Neuronal stem cell (in vitro differentiated cells): ENCODE data around the gene PEX14.

Experiments used
- DNase-seq: peaks from one replicate; pipeline ENCODE4 v3.0.0-alpha.2; 2013; ENCODE audit warnings: low spot score
- H2AFZ ChIP-seq: one replicate; pipeline ENCODE4 v1.6.1; 2013; ENCODE audit warnings: mild to moderate bottlenecking, low read length, inconsistent platforms
- H2AK5ac ChIP-seq: 2 replicates; pipeline ENCODE4 v1.6.1; 2013; ENCODE audit warnings: low read depth, mild to moderate bottlenecking, inconsistent platforms, low read length, moderate library complexity, mixed read lengths
- H2BK120ac ChIP-seq: 2 replicates; pipeline ENCODE4 v1.6.1; 2013; ENCODE audit warnings: low read depth, mild to moderate bottlenecking, inconsistent platforms, low read length, moderate library complexity, mixed read lengths
- H2BK12ac ChIP-seq: one replicate; pipeline ENCODE4 v1.6.1; 2013; ENCODE audit warnings: low read length, inconsistent platforms
- H2BK15ac ChIP-seq: 2 replicates; pipeline ENCODE4 v1.6.1; 2013; ENCODE audit warnings: mild to moderate bottlenecking, low read length, inconsistent platforms, mixed read lengths
- H2BK5ac ChIP-seq: one replicate; pipeline ENCODE4 v1.6.1; 2013; ENCODE audit warnings: inconsistent platforms, mild to moderate bottlenecking, low read length, moderate library complexity
- H3K14ac ChIP-seq: one replicate; pipeline ENCODE4 v1.6.1; 2013; ENCODE audit warnings: low read length, inconsistent platforms
- H3K18ac ChIP-seq: 2 replicates; pipeline ENCODE4 v1.6.1; 2013; ENCODE audit warnings: low read length, inconsistent platforms
- H3K23ac ChIP-seq: 2 replicates; pipeline ENCODE4 v1.6.1; 2013; ENCODE audit warnings: low read depth, mild to moderate bottlenecking, mixed read lengths, low read length, inconsistent platforms; ENCODE audit not compliant: poor library complexity
- H3K27ac ChIP-seq: replicated peaks from 3 replicates; pipeline ENCODE4 v1.5.1; 2013; ENCODE audit warnings: low read length, inconsistent platforms
- H3K27me3 ChIP-seq, 3 experiments: 2 replicates each; pipeline ENCODE4 v1.6.1; 2013; ENCODE audit warnings: low read length in 3 of 3, mild to moderate bottlenecking in 2 of 3, inconsistent platforms in 1 of 3, low read depth in 1 of 3, mixed read lengths in 1 of 3, moderate library complexity in 1 of 3; ENCODE audit not compliant: control insufficient read depth in 3 of 3, insufficient read depth in 3 of 3
- H3K36me3 ChIP-seq, 2 donors: replicated peaks in 1 of 2; 2 replicates each; pipeline ENCODE4 v1.6.1; 2013; ENCODE audit warnings: low read length in 2 of 2; ENCODE audit not compliant: control insufficient read depth in 2 of 2, insufficient read depth in 2 of 2
- H3K4ac ChIP-seq: 2 replicates; pipeline ENCODE4 v1.6.1; 2013; ENCODE audit warnings: inconsistent platforms, mild to moderate bottlenecking, low read length, moderate library complexity
- H3K4me1 ChIP-seq, 2 donors: 1 replicate in 1 of 2; 2 replicates in 1 of 2; pipeline ENCODE4 v1.6.1; 2013; ENCODE audit warnings: low read length in 2 of 2, low read depth in 1 of 2; ENCODE audit not compliant: control insufficient read depth in 2 of 2, insufficient read depth in 1 of 2
- H3K4me2 ChIP-seq: one replicate; pipeline ENCODE4 v1.6.1; 2013; ENCODE audit warnings: mild to moderate bottlenecking, low read length, inconsistent platforms; ENCODE audit not compliant: insufficient read depth, poor library complexity, severe bottlenecking
- H3K4me3 ChIP-seq, 2 donors: 2 replicates each; pipeline ENCODE4 v1.5.1; 2013; ENCODE audit warnings: low read length in 2 of 2, mild to moderate bottlenecking in 2 of 2, inconsistent platforms in 1 of 2, moderate library complexity in 1 of 2
- H3K79me1 ChIP-seq: one replicate; pipeline ENCODE4 v1.6.1; 2013; ENCODE audit warnings: low read depth, mild to moderate bottlenecking, inconsistent platforms, low read length, moderate library complexity
- H3K9ac ChIP-seq: one replicate; pipeline ENCODE4 v1.6.1; 2013; ENCODE audit warnings: mild to moderate bottlenecking, low read depth, low read length, inconsistent platforms; ENCODE audit not compliant: poor library complexity
- H3K9me3 ChIP-seq, 2 donors: replicated peaks in 1 of 2; 2 replicates each; pipeline versions ENCODE3 to v1.6.1; 2013; ENCODE audit warnings: low read length in 2 of 2, mild to moderate bottlenecking in 2 of 2, inconsistent platforms in 1 of 2, low read depth in 1 of 2, mixed read lengths in 1 of 2, moderate library complexity in 1 of 2; ENCODE audit not compliant: control insufficient read depth in 2 of 2, insufficient read depth in 1 of 2
- H4K8ac ChIP-seq: one replicate; pipeline ENCODE4 v1.6.1; 2013; ENCODE audit warnings: low read depth, mild to moderate bottlenecking, inconsistent platforms, low read length, moderate library complexity
- H4K91ac ChIP-seq: one replicate; pipeline ENCODE4 v1.6.1; 2013; ENCODE audit warnings: low read length, low read depth, mild to moderate bottlenecking, inconsistent platforms; ENCODE audit not compliant: poor library complexity
- WGBS, 2 donors: extraction: QIAGEN DNeasy Blood & Tissue Kit; methylation state at CpG; one replicate each; pipeline ENCODE4 v1.1.7; 2013; ENCODE audit warnings: missing lambda C conversion rate in 2 of 2, mixed read lengths in 1 of 2; ENCODE audit not compliant: insufficient read length in 2 of 2, insufficient replicate concordance in 1 of 2; ENCODE audit errors: extremely low coverage in 2 of 2; 5-methylcytosine and 5-hydroxymethylcytosine counted together

PEX14 gene

DNA sequence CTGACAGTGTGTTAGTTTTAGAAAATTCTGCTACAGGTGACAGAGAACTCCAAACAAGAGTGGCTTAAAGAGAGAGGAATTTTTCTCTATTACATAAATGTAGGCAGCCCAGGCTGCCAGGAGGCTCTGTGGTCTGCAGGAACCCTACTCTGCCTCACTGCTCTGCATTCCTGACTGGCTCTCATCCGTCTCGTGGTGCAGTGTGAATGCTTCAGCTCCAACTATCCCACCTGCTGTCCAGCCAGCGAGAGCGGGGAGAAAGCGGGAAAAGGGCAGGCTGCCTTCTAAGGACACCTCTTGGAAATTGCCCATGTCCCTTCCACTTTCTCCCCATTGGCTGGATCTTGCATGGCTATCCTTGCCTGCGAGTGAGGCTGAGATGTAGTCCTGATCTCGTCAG is 131.3 kb downstream of the PEX14 start:
- no peaks in the 10 kb centered on the region for H3K79me1 ChIP-seq
- H3K9ac ChIP-seq = no peak overlapping the region
- H3K4me1 ChIP-seq = no peaks in the 10 kb centered on the region
- no peak for DNase-seq
- H3K9me3 ChIP-seq = no peaks in the 10 kb centered on the region
- no peak overlapping the region for H2BK120ac ChIP-seq
- H3K18ac ChIP-seq = peak overlapping the region; percentile 12
- WGBS, 2 donors = no CpG with 5 or more reads among the region's 7 CpGs
- H4K8ac ChIP-seq = no peak overlapping the region
- no peak overlapping the region for H3K14ac ChIP-seq
- no peak overlapping the region for H2BK12ac ChIP-seq
- peaks cover 0 to 3% of the 10 kb centered on the region in 2 donors for H3K36me3 ChIP-seq
- no peak overlapping the region for H2BK15ac ChIP-seq
- H3K27ac ChIP-seq = no peak overlapping the region
- no peak overlapping the region for H2BK5ac ChIP-seq
- no peak overlapping the region for H3K4me2 ChIP-seq
- H3K23ac ChIP-seq = no peak overlapping the region
- no peak overlapping the region for H2AFZ ChIP-seq
- no peak overlapping the region for H4K91ac ChIP-seq
- H3K27me3 ChIP-seq = no peaks in the 10 kb centered on the region
- H3K4ac ChIP-seq = no peak overlapping the region
- no peak overlapping the region for H3K4me3 ChIP-seq
- H2AK5ac ChIP-seq = no peak overlapping the region

DNA sequence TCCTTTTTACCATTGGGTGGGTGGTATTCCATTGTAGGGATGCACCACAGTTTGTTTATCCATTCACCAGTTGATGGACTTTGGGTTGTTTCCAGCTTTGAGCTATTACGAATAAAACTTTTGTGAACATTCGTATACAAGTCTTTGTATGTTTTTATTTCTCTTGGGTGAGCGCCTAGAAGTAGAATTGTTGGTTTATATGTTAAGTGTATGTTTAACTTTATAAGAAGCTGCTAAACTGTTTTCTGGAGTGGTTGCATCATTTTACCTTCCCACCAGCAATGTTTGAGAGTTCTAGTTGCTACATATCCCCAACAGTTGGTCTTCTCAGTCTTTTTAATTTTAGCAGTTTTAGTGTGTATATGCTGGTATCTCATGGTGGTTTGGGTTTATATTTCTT is 132.5 kb downstream of the PEX14 start:
- H3K14ac ChIP-seq = no peak overlapping the region
- H3K4me2 ChIP-seq = no peak overlapping the region
- no peaks in the 10 kb centered on the region for H3K4me1 ChIP-seq
- no peak overlapping the region for H4K91ac ChIP-seq
- WGBS, 2 donors = no CpG with 5 or more reads among the region's 3 CpGs
- H3K18ac ChIP-seq = no peak overlapping the region
- no peak overlapping the region for H2BK12ac ChIP-seq
- no peak overlapping the region for H3K4me3 ChIP-seq
- H3K27me3 ChIP-seq = no peaks in the 10 kb centered on the region
- H2BK5ac ChIP-seq = no peak overlapping the region
- DNase-seq = no peak
- H2BK120ac ChIP-seq = no peak overlapping the region
- no peak overlapping the region for H2BK15ac ChIP-seq
- H3K23ac ChIP-seq = no peak overlapping the region
- no peaks in the 10 kb centered on the region for H3K79me1 ChIP-seq
- no peak overlapping the region for H3K4ac ChIP-seq
- H2AFZ ChIP-seq = no peak overlapping the region
- H3K36me3 ChIP-seq = peaks cover 0 to 3% of the 10 kb centered on the region in 2 donors
- no peak overlapping the region for H3K9ac ChIP-seq
- no peak overlapping the region for H2AK5ac ChIP-seq
- no peaks in the 10 kb centered on the region for H3K9me3 ChIP-seq
- H3K27ac ChIP-seq = no peak overlapping the region
- H4K8ac ChIP-seq = no peak overlapping the region

DNA sequence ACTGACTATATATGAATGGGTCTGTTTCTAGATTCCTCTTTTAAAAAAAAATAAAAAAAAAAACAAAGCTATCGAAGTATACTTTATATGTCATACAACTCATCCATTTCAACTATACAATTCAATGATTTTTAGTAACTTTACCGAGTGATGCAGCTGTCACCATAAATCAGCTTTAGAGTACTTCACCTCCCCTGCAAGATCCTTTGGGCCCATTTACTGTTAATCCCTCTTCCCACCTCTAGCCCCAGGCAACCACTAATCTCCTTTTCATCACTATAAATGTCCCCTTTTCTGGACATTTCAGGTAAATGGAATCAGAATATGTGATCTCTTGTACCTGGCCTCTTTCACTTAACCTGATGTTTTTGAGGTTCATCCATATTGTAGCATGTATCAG is 133.9 kb downstream of the PEX14 start:
- no peak overlapping the region for H3K4ac ChIP-seq
- no peak overlapping the region for H4K8ac ChIP-seq
- no peak overlapping the region for H3K18ac ChIP-seq
- H2BK15ac ChIP-seq = no peak overlapping the region
- H2BK120ac ChIP-seq = no peak overlapping the region
- no peak overlapping the region for H3K4me2 ChIP-seq
- H3K36me3 ChIP-seq = peaks cover 2 to 3% of the 10 kb centered on the region in 2 donors
- H3K9me3 ChIP-seq = no peaks in the 10 kb centered on the region
- peaks cover 0 to 1% of the 10 kb centered on the region in 2 donors for H3K4me1 ChIP-seq
- H2AFZ ChIP-seq = no peak overlapping the region
- no peak overlapping the region for H3K4me3 ChIP-seq
- no peak overlapping the region for H4K91ac ChIP-seq
- H2BK5ac ChIP-seq = no peak overlapping the region
- H3K27ac ChIP-seq = no peak overlapping the region
- H3K23ac ChIP-seq = no peak overlapping the region
- WGBS, 2 donors = no CpG with 5 or more reads among the region's 2 CpGs
- no peak overlapping the region for H2AK5ac ChIP-seq
- H3K79me1 ChIP-seq = no peaks in the 10 kb centered on the region
- no peak overlapping the region for H2BK12ac ChIP-seq
- H3K14ac ChIP-seq = no peak overlapping the region
- no peaks in the 10 kb centered on the region for H3K27me3 ChIP-seq
- no peak overlapping the region for H3K9ac ChIP-seq
- DNase-seq = no peak

DNA sequence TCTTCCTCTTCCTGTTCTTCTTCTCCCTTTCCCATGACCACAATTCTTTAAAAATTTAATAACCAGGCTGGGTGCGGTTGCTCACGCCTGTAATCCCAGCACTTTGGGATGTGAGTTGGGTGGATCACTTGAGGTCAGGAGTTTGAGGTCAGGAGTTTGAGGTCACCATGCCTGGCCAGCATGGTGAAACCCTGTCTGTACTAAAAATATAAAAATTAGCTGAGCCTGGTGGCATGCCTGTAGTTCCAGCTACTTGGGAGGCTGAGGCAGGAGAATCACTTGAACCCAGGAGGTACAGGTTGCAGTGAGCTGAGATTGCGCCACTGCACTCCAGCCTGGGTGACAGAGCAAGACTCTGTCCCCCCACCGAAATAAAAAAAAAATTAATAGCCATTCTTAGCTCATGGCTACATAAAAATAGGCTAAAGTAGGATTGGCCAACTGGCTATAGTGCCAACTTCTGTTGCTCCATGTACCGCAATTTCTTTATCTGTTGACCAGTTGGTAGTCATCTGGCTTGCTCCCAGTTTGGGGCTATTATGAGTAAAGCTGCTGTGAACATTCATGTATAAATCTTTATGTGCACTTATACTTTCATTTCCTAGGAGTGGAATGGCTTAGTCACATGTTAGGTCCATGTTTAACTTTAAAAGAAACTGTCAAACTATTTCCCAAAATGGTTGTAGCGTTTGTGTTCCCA is 136.3 kb downstream of the PEX14 start:
- Histone ChIP-seq H3K4me2 (no peak overlapping the region), H3K4ac (no peak overlapping the region), H3K14ac (no peak overlapping the region), H2BK120ac (no peak overlapping the region), H3K27me3 (no peaks in the 10 kb centered on the region), H3K36me3 (peaks cover 0 to 2% of the 10 kb centered on the region in 2 donors), H3K4me1 (peaks cover 3 to 4% of the 10 kb centered on the region in 2 donors), H2AK5ac (no peak overlapping the region), H2BK5ac (no peak overlapping the region), H2AFZ (no peak overlapping the region), H2BK15ac (no peak overlapping the region), H3K27ac (no peak overlapping the region), H4K91ac (no peak overlapping the region), H3K18ac (no peak overlapping the region), H3K4me3 (no peak overlapping the region), H2BK12ac (no peak overlapping the region), H3K9me3 (no peaks in the 10 kb centered on the region), H3K9ac (no peak overlapping the region), H4K8ac (no peak overlapping the region), H3K23ac (no peak overlapping the region), H3K79me1 (no peaks in the 10 kb centered on the region)
- no CpG with 5 or more reads among the region's 6 CpGs for WGBS, 2 donors
- no peak for DNase-seq
